Measurements from ENCODE around the gene SNN.
A peak's percentile ranks its signal among the peaks of the same experiment; 100 is the strongest.

The SNN gene

GRCh38 chr16:11655655-11656054, 12.6 kb upstream of the SNN start:
- no peak overlapping the region for H2AFZ ChIP-seq (ENCODE audit: low read length)
- H3K79me1 ChIP-seq (ENCODE audit: low read depth, low read length), result no peaks in the 10 kb centered on the region
- no peak overlapping the region for H4K8ac ChIP-seq (ENCODE audit: low read depth, low read length)
- H3K9me3 ChIP-seq (replicated peaks in 1 of 2; ENCODE audit: control insufficient read depth in 2 of 2, insufficient read depth in 1 of 2, low read depth in 1 of 2, low read length in 2 of 2), result no peaks in the 10 kb centered on the region
- no peak overlapping the region for H3K4ac ChIP-seq (ENCODE audit: low read length)
- peaks cover 0 to 5% (median 0%) of the 10 kb centered on the region in 3 experiments for H3K27me3 ChIP-seq (ENCODE audit: control insufficient read depth in 3 of 3, insufficient read depth in 3 of 3, low read depth in 1 of 3, low read length in 3 of 3)
- no peak overlapping the region for H2BK120ac ChIP-seq (ENCODE audit: low read depth, low read length)
- no peak overlapping the region for H3K23ac ChIP-seq (ENCODE audit: low read depth, low read length, poor library complexity)
- peak overlapping the region; percentile 27 for H3K18ac ChIP-seq (ENCODE audit: low read length)
- H3K27ac ChIP-seq (replicated peaks; ENCODE audit: low read length), result no peak overlapping the region
- peak overlapping the region; percentile 32 for H2AK5ac ChIP-seq (ENCODE audit: low read depth, low read length)
- no peak for DNase-seq (ENCODE audit: low spot score)
- H3K4me3 ChIP-seq (ENCODE audit: low read length in 2 of 2), result no peak overlapping the region
- H3K9ac ChIP-seq (ENCODE audit: low read depth, low read length, poor library complexity), result no peak overlapping the region
- H3K4me1 ChIP-seq (ENCODE audit: control insufficient read depth in 2 of 2, insufficient read depth in 1 of 2, low read depth in 1 of 2, low read length in 2 of 2), result peaks cover 0 to 4% of the 10 kb centered on the region in 2 donors
- H2BK5ac ChIP-seq (ENCODE audit: low read length), result no peak overlapping the region
- H3K14ac ChIP-seq (ENCODE audit: low read length), result peak overlapping the region; percentile 27
- H2BK15ac ChIP-seq (ENCODE audit: low read length), result peak overlapping the region; percentile 73
- no peak overlapping the region for H4K91ac ChIP-seq (ENCODE audit: low read depth, low read length, poor library complexity)
- WGBS, 2 donors (ENCODE audit: extremely low coverage in 2 of 2, insufficient read length in 2 of 2, insufficient replicate concordance in 1 of 2), result no CpG with 5 or more reads among the region's 7 CpGs
- H2BK12ac ChIP-seq (ENCODE audit: low read length), result no peak overlapping the region
- no peak overlapping the region for H3K4me2 ChIP-seq (ENCODE audit: insufficient read depth, low read length, poor library complexity, severe bottlenecking)
- no peaks in the 10 kb centered on the region for H3K36me3 ChIP-seq (replicated peaks in 1 of 2; ENCODE audit: control insufficient read depth in 2 of 2, insufficient read depth in 2 of 2, low read length in 2 of 2)

DNA sequence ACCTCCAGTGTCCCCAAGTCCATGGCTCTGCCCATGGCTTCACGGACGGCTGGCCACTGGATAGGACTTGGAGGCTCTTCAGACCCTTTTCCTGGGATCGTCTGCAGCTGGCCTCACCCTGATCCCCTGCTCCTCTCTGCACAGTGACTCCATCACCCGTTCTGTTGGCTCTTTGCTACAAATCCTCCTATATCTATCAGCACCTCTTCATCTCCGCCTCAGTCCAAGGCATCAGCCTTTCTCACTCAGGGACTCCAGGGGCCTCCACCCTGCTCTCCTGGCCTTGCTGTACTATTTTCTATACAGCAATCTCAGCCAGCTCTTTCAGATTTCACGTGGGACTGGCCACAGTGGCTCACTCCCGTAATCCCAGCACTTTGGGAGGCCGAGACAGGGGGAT, 10.7 kb upstream of the SNN start:
- Histone ChIP-seq H3K23ac (ENCODE audit: low read depth, low read length, poor library complexity) (no peak overlapping the region), H4K8ac (ENCODE audit: low read depth, low read length) (no peak overlapping the region), H2AFZ (ENCODE audit: low read length) (no peak overlapping the region), H3K18ac (ENCODE audit: low read length) (no peak overlapping the region), H2BK12ac (ENCODE audit: low read length) (no peak overlapping the region), H3K14ac (ENCODE audit: low read length) (no peak overlapping the region), H3K4ac (ENCODE audit: low read length) (no peak overlapping the region), H2BK15ac (ENCODE audit: low read length) (no peak overlapping the region), H2BK5ac (ENCODE audit: low read length) (no peak overlapping the region), H3K4me2 (ENCODE audit: insufficient read depth, low read length, poor library complexity, severe bottlenecking) (no peak overlapping the region), H3K27me3 (ENCODE audit: control insufficient read depth in 3 of 3, insufficient read depth in 3 of 3, low read depth in 1 of 3, low read length in 3 of 3) (peaks cover 0 to 5% (median 0%) of the 10 kb centered on the region in 3 experiments), H3K79me1 (ENCODE audit: low read depth, low read length) (no peaks in the 10 kb centered on the region), H3K27ac (replicated peaks; ENCODE audit: low read length) (no peak overlapping the region), H4K91ac (ENCODE audit: low read depth, low read length, poor library complexity) (no peak overlapping the region), H2AK5ac (ENCODE audit: low read depth, low read length) (no peak overlapping the region), H3K36me3 (replicated peaks in 1 of 2; ENCODE audit: control insufficient read depth in 2 of 2, insufficient read depth in 2 of 2, low read length in 2 of 2) (no peaks in the 10 kb centered on the region), H3K9ac (ENCODE audit: low read depth, low read length, poor library complexity) (no peak overlapping the region), H3K4me3 (ENCODE audit: low read length in 2 of 2) (no peak overlapping the region), H3K4me1 (ENCODE audit: control insufficient read depth in 2 of 2, insufficient read depth in 1 of 2, low read depth in 1 of 2, low read length in 2 of 2) (peaks cover 0 to 4% of the 10 kb centered on the region in 2 donors), H3K9me3 (replicated peaks in 1 of 2; ENCODE audit: control insufficient read depth in 2 of 2, insufficient read depth in 1 of 2, low read depth in 1 of 2, low read length in 2 of 2) (no peaks in the 10 kb centered on the region), H2BK120ac (ENCODE audit: low read depth, low read length) (no peak overlapping the region)
- DNase-seq (ENCODE audit: low spot score), result no peak
- no CpG with 5 or more reads among the region's 8 CpGs for WGBS, 2 donors (ENCODE audit: extremely low coverage in 2 of 2, insufficient read length in 2 of 2, insufficient replicate concordance in 1 of 2)

DNA sequence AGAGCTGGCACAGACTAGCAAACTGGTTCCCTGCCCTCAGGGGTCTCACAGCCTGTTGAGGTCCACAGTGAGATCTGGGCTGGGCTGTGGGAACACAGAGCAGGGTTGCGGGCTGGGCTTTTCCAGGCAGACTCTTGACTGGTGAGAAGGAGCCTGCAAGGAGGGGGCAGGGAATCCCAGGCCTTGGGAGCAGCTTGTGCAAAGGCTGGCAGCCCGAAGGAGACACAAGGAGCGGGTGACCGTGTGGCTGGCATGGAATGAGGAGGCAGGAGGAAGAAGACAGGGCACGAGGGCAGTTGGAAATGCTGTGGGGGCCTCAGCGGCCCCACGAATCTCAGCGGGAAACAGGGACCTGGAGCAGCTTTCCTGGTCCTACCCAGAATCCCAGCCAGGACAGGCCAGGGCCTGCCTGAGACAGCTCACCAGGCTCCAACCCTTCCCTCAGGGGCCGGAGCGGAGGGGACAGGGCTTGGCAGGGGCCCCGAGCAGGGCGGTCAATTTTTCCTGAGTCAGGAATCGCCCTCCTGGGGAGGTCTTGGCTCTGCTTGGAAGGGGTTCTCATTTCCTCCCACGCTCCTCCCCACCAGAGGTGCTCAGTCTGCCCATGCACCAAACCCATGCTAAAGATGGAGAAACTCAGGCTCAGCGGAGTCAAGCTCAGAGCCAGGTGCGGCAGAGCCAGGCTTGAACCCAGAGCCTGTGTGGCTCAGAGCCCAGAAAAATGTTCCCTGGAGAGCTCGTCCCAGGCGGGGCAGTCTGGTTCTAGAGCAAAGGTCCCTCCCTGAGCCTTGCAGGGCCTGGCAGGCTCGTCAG, 9.2 kb upstream of the SNN start:
- peak overlapping the region; percentile 49 for H2BK5ac ChIP-seq (ENCODE audit: low read length)
- H2AFZ ChIP-seq (ENCODE audit: low read length), result peak overlapping the region; percentile 79
- no peaks in the 10 kb centered on the region for H3K9me3 ChIP-seq (replicated peaks in 1 of 2; ENCODE audit: control insufficient read depth in 2 of 2, insufficient read depth in 1 of 2, low read depth in 1 of 2, low read length in 2 of 2)
- H4K91ac ChIP-seq (ENCODE audit: low read depth, low read length, poor library complexity), result no peak overlapping the region
- no peak for DNase-seq (ENCODE audit: low spot score)
- H2BK120ac ChIP-seq (ENCODE audit: low read depth, low read length), result no peak overlapping the region
- no peak overlapping the region for H3K27ac ChIP-seq (replicated peaks; ENCODE audit: low read length)
- no peak overlapping the region for H3K4ac ChIP-seq (ENCODE audit: low read length)
- no CpG with 5 or more reads among the region's 19 CpGs for WGBS, 2 donors (ENCODE audit: extremely low coverage in 2 of 2, insufficient read length in 2 of 2, insufficient replicate concordance in 1 of 2)
- no peak overlapping the region for H2BK12ac ChIP-seq (ENCODE audit: low read length)
- no peak overlapping the region for H3K4me2 ChIP-seq (ENCODE audit: insufficient read depth, low read length, poor library complexity, severe bottlenecking)
- no peak overlapping the region for H2BK15ac ChIP-seq (ENCODE audit: low read length)
- H3K4me1 ChIP-seq (ENCODE audit: control insufficient read depth in 2 of 2, insufficient read depth in 1 of 2, low read depth in 1 of 2, low read length in 2 of 2), result peaks cover 0 to 4% of the 10 kb centered on the region in 2 donors
- H3K9ac ChIP-seq (ENCODE audit: low read depth, low read length, poor library complexity), result no peak overlapping the region
- H3K18ac ChIP-seq (ENCODE audit: low read length), result peak overlapping the region; percentile 9
- no peaks in the 10 kb centered on the region for H3K36me3 ChIP-seq (replicated peaks in 1 of 2; ENCODE audit: control insufficient read depth in 2 of 2, insufficient read depth in 2 of 2, low read length in 2 of 2)
- no peak overlapping the region for H4K8ac ChIP-seq (ENCODE audit: low read depth, low read length)
- H3K79me1 ChIP-seq (ENCODE audit: low read depth, low read length), result no peaks in the 10 kb centered on the region
- H3K14ac ChIP-seq (ENCODE audit: low read length), result no peak overlapping the region
- H3K27me3 ChIP-seq (ENCODE audit: control insufficient read depth in 3 of 3, insufficient read depth in 3 of 3, low read depth in 1 of 3, low read length in 3 of 3), result peaks cover 0 to 5% (median 0%) of the 10 kb centered on the region in 3 experiments
- H3K4me3 ChIP-seq (ENCODE audit: low read length in 2 of 2), result no peak overlapping the region
- peak overlapping the region; percentile 49 for H2AK5ac ChIP-seq (ENCODE audit: low read depth, low read length)
- no peak overlapping the region for H3K23ac ChIP-seq (ENCODE audit: low read depth, low read length, poor library complexity)

- no peak overlapping the region for H3K4me2 ChIP-seq (ENCODE audit: insufficient read depth, low read length, poor library complexity, severe bottlenecking)
- H2BK5ac ChIP-seq (ENCODE audit: low read length), result no peak overlapping the region
- peaks cover 8 to 15% of the 10 kb centered on the region in 2 donors for H3K4me1 ChIP-seq (ENCODE audit: control insufficient read depth in 2 of 2, insufficient read depth in 1 of 2, low read depth in 1 of 2, low read length in 2 of 2)
- H3K79me1 ChIP-seq (ENCODE audit: low read depth, low read length), result no peaks in the 10 kb centered on the region
- no peak overlapping the region for H2AK5ac ChIP-seq (ENCODE audit: low read depth, low read length)
- H2BK15ac ChIP-seq (ENCODE audit: low read length), result no peak overlapping the region
- no peak overlapping the region for H3K23ac ChIP-seq (ENCODE audit: low read depth, low read length, poor library complexity)
- DNase-seq (ENCODE audit: low spot score), result no peak
- H2BK120ac ChIP-seq (ENCODE audit: low read depth, low read length), result no peak overlapping the region
- H2BK12ac ChIP-seq (ENCODE audit: low read length), result no peak overlapping the region
- no peak overlapping the region for H4K8ac ChIP-seq (ENCODE audit: low read depth, low read length)
- no peak overlapping the region for H3K27ac ChIP-seq (replicated peaks; ENCODE audit: low read length)
- H3K9me3 ChIP-seq (replicated peaks in 1 of 2; ENCODE audit: control insufficient read depth in 2 of 2, insufficient read depth in 1 of 2, low read depth in 1 of 2, low read length in 2 of 2), result no peaks in the 10 kb centered on the region
- H3K9ac ChIP-seq (ENCODE audit: low read depth, low read length, poor library complexity), result no peak overlapping the region
- H3K36me3 ChIP-seq (replicated peaks in 1 of 2; ENCODE audit: control insufficient read depth in 2 of 2, insufficient read depth in 2 of 2, low read length in 2 of 2), result no peaks in the 10 kb centered on the region
- no peak overlapping the region for H3K4me3 ChIP-seq (ENCODE audit: low read length in 2 of 2)
- H3K27me3 ChIP-seq (ENCODE audit: control insufficient read depth in 3 of 3, insufficient read depth in 3 of 3, low read depth in 1 of 3, low read length in 3 of 3), result peaks cover 0 to 5% (median 0%) of the 10 kb centered on the region in 3 experiments
- no CpG with 5 or more reads among the region's 12 CpGs for WGBS, 2 donors (ENCODE audit: extremely low coverage in 2 of 2, insufficient read length in 2 of 2, insufficient replicate concordance in 1 of 2)
- no peak overlapping the region for H2AFZ ChIP-seq (ENCODE audit: low read length)
- no peak overlapping the region for H3K18ac ChIP-seq (ENCODE audit: low read length)
- H3K14ac ChIP-seq (ENCODE audit: low read length), result peak overlapping the region; percentile 17
- H3K4ac ChIP-seq (ENCODE audit: low read length), result no peak overlapping the region
- no peak overlapping the region for H4K91ac ChIP-seq (ENCODE audit: low read depth, low read length, poor library complexity)
These were observed 7.7 kb upstream of the SNN start for GRCh38 chr16:11660565-11660964.
